H1 (cell line): ENCODE data around the gene PCDHGA7. TPM values are rescaled to one million over a fixed set of nuclear protein-coding genes. Genes with fewer than 3 reads are reported as not detected.

Experiments used
- CTCF ChIA-PET: fragments of 300-600 bp; sonication (Branson Sonifier 250); formaldehyde crosslinking; loops from one replicate; lab custom pipeline; 2021; ENCODE audit not compliant: partially characterized antibody; lab: Charles Lee
- POLR2A ChIA-PET: fragments of 300-600 bp; sonication (Branson Sonifier 250); formaldehyde crosslinking; loops from one replicate; lab custom pipeline; 2021; ENCODE audit warnings: inconsistent platforms; ENCODE audit not compliant: partially characterized antibody; lab: Charles Lee
- DNase-seq, 2 experiments: peaks; one replicate each; pipeline versions ENCODE4 v3.0.0 to v3.0.0-alpha.2; 2010 to 2022; ENCODE audit warnings: low spot score in 2 of 2, low read depth in 1 of 2, mixed read lengths in 1 of 2
- FAIRE-seq: peaks from 2 replicates; lab custom pipeline; 2011; peaks lifted over from hg19 to GRCh38; lab: Jason Lieb, UNC
- H2AFZ ChIP-seq: 2 replicates; pipeline ENCODE4 v1.8.1; 2012; ENCODE audit warnings: low read length, inconsistent platforms
- H2AK5ac ChIP-seq: 2 replicates; pipeline ENCODE4 v1.6.1; 2013; ENCODE audit warnings: low read depth, low read length
- H2BK120ac ChIP-seq: replicated peaks from 2 replicates; pipeline ENCODE3; 2013; ENCODE audit warnings: low read depth, low read length, inconsistent platforms
- H2BK12ac ChIP-seq: 2 replicates; pipeline ENCODE4 v1.6.1; 2013; ENCODE audit warnings: low read depth, low read length
- H2BK15ac ChIP-seq: 2 replicates; pipeline ENCODE4 v1.6.1; 2013; ENCODE audit warnings: low read length
- H2BK20ac ChIP-seq: 2 replicates; pipeline ENCODE4 v1.6.1; 2013; ENCODE audit warnings: low read length
- H2BK5ac ChIP-seq: 2 replicates; pipeline ENCODE4 v1.6.1; 2013; ENCODE audit warnings: low read depth, low read length
- H3K14ac ChIP-seq: 2 replicates; pipeline ENCODE4 v1.6.1; 2013; ENCODE audit warnings: inconsistent platforms; ENCODE audit not compliant: insufficient read length
- H3K18ac ChIP-seq: 2 replicates; pipeline ENCODE4 v1.6.1; 2013; ENCODE audit warnings: low read length; ENCODE audit errors: extremely low read depth
- H3K23ac ChIP-seq: 2 replicates; pipeline ENCODE4 v1.6.1; 2013; ENCODE audit warnings: inconsistent platforms; ENCODE audit not compliant: insufficient read length
- H3K23me2 ChIP-seq: 2 replicates; pipeline ENCODE4 v1.6.1; 2013; ENCODE audit warnings: low read depth, low read length
- H3K27ac ChIP-seq: 2 replicates; pipeline ENCODE4 v1.6.1; 2011; ENCODE audit warnings: low read depth, low read length, inconsistent platforms
- H3K27me3 ChIP-seq, 4 experiments: replicated peaks in 1 of 4; 1 replicate in 1 of 4; 2 replicates in 3 of 4; pipeline versions ENCODE4 v1.6.1 to v1.8.1; 2011 to 2013; ENCODE audit warnings: low read length in 3 of 4, mild to moderate bottlenecking in 3 of 4, inconsistent platforms in 2 of 4, mixed read lengths in 2 of 4, moderate library complexity in 1 of 4; ENCODE audit not compliant: control insufficient read depth in 3 of 4, insufficient read depth in 3 of 4; ENCODE audit errors: extremely low read depth in 1 of 4
- H3K36me3 ChIP-seq, 4 experiments: 2 replicates each; pipeline versions ENCODE4 v1.6.1 to v1.8.1; 2011 to 2013; ENCODE audit warnings: mild to moderate bottlenecking in 4 of 4, low read length in 3 of 4, moderate library complexity in 2 of 4, control low read depth in 1 of 4, inconsistent platforms in 1 of 4; ENCODE audit not compliant: insufficient read depth in 4 of 4, control insufficient read depth in 2 of 4
- H3K4ac ChIP-seq: replicated peaks from 2 replicates; pipeline ENCODE3; 2013; ENCODE audit warnings: low read length, low read depth, mixed read lengths, inconsistent platforms; ENCODE audit not compliant: insufficient read length
- H3K4me1 ChIP-seq, 4 experiments: replicated peaks in 1 of 4; 1 replicate in 1 of 4; 2 replicates in 3 of 4; pipeline versions ENCODE4 v1.6.1 to v1.8.1; 2011 to 2013; ENCODE audit warnings: low read length in 3 of 4, inconsistent platforms in 2 of 4, mixed read lengths in 1 of 4; ENCODE audit not compliant: insufficient read depth in 4 of 4, control insufficient read depth in 3 of 4
- H3K4me2 ChIP-seq, 2 experiments: 2 replicates each; pipeline versions ENCODE4 v1.6.1 to v1.8.1; 2011 to 2013; ENCODE audit warnings: low read depth in 2 of 2, low read length in 2 of 2, control low read depth in 1 of 2, inconsistent platforms in 1 of 2, mild to moderate bottlenecking in 1 of 2; ENCODE audit not compliant: insufficient read depth in 1 of 2
- H3K4me3 ChIP-seq, 4 experiments: fragments of 200-600, 300-600 bp in 1 of 4; sonication (generic), shearing (Covaris generic), sonication (Bioruptor Twin) in 1 of 4; 2 replicates each; pipeline versions ENCODE4 v1.5.1 to v1.8.1; 2011 to 2016; ENCODE audit warnings: low read length in 4 of 4, low read depth in 3 of 4, control low read depth in 2 of 4, inconsistent platforms in 2 of 4, mild to moderate bottlenecking in 2 of 4, mixed read lengths in 1 of 4, moderate library complexity in 1 of 4; ENCODE audit not compliant: insufficient read depth in 2 of 4; ENCODE audit errors: extremely low read depth in 1 of 4
- H3K56ac ChIP-seq: replicated peaks from 2 replicates; pipeline ENCODE3; 2013; ENCODE audit warnings: low read depth, mild to moderate bottlenecking, mixed read lengths, low read length, inconsistent platforms; ENCODE audit not compliant: insufficient read length
- H3K79me1 ChIP-seq: 2 replicates; pipeline ENCODE4 v1.6.1; 2013; ENCODE audit warnings: low read depth, low read length, control low read depth
- H3K79me2 ChIP-seq, 2 experiments: 2 replicates each; pipeline versions ENCODE4 v1.6.1 to v1.8.1; 2012 to 2013; ENCODE audit warnings: low read length in 2 of 2, mild to moderate bottlenecking in 2 of 2, inconsistent platforms in 1 of 2; ENCODE audit not compliant: insufficient read depth in 2 of 2, control insufficient read depth in 1 of 2
- H3K9ac ChIP-seq, 4 experiments: replicated peaks in 1 of 4; 1 replicate in 1 of 4; 2 replicates in 3 of 4; pipeline versions ENCODE4 v1.6.1 to v1.8.1; 2011 to 2013; ENCODE audit warnings: low read depth in 3 of 4, low read length in 3 of 4, control low read depth in 2 of 4, mild to moderate bottlenecking in 2 of 4, moderate library complexity in 2 of 4, inconsistent platforms in 1 of 4; ENCODE audit errors: extremely low read depth in 1 of 4
- H3K9me3 ChIP-seq, 2 experiments: 2 replicates each; pipeline versions ENCODE4 v1.6.1 to v1.8.1; 2012 to 2013; ENCODE audit warnings: mild to moderate bottlenecking in 2 of 2, moderate library complexity in 2 of 2, control low read depth in 1 of 2, inconsistent platforms in 1 of 2, low read depth in 1 of 2, low read length in 1 of 2, mixed read lengths in 1 of 2; ENCODE audit not compliant: insufficient read depth in 2 of 2
- H4K20me1 ChIP-seq, 2 experiments: replicated peaks in 1 of 2; 2 replicates each; pipeline versions ENCODE3 to v1.8.1; 2011 to 2013; ENCODE audit warnings: inconsistent platforms in 2 of 2, low read length in 2 of 2, mild to moderate bottlenecking in 1 of 2; ENCODE audit not compliant: insufficient read depth in 2 of 2, control insufficient read depth in 1 of 2
- H4K5ac ChIP-seq: 2 replicates; pipeline ENCODE4 v1.6.1; 2013; ENCODE audit warnings: low read length, low read depth, mixed read lengths, inconsistent platforms; ENCODE audit not compliant: insufficient read length
- H4K8ac ChIP-seq: 2 replicates; pipeline ENCODE4 v1.8.0; 2013; ENCODE audit warnings: mild to moderate bottlenecking, moderate library complexity, low read length, inconsistent platforms; ENCODE audit not compliant: insufficient read depth; ENCODE audit errors: extremely low read depth
- H4K91ac ChIP-seq: replicated peaks from 2 replicates; pipeline ENCODE3; 2013; ENCODE audit warnings: low read length, mixed read lengths, inconsistent platforms; ENCODE audit not compliant: insufficient read length
- BCL11A ChIP-seq, 2 experiments: IDR thresholded peaks; one replicate each; pipeline ENCODE4 v1.6.1; 2011; ENCODE audit warnings: low read depth in 2 of 2, low read length in 2 of 2, mild to moderate bottlenecking in 2 of 2
- CBX8 ChIP-seq: fragments of 300-800, 300-1000 bp; sonication (generic); IDR thresholded peaks from 2 replicates; pipeline ENCODE4 v1.7.1; 2016; ENCODE audit warnings: low read depth, low read length, borderline replicate concordance
- CREB1 ChIP-seq: IDR thresholded peaks from 2 replicates; pipeline ENCODE4 v1.6.1; 2012; ENCODE audit warnings: inconsistent platforms
- GABPA ChIP-seq: IDR thresholded peaks from 2 replicates; pipeline ENCODE4 v1.6.1; 2011; ENCODE audit warnings: mild to moderate bottlenecking, low read length, moderate library complexity, borderline replicate concordance; ENCODE audit not compliant: insufficient read depth
- KDM5A ChIP-seq: fragments of 200-600 bp; IDR thresholded peaks from 2 replicates; pipeline ENCODE4 v1.7.1; 2012; ENCODE audit warnings: mild to moderate bottlenecking, low read length, inconsistent platforms, mixed read lengths
- PHF8 ChIP-seq: fragments of 200-600 bp; sonication (generic); conservative IDR thresholded peaks from 2 replicates; pipeline ENCODE4 v1.7.1; 2012; ENCODE audit warnings: low read depth, mild to moderate bottlenecking, inconsistent platforms, low read length, moderate library complexity
- RBBP5 ChIP-seq: IDR thresholded peaks from 2 replicates; pipeline ENCODE4 v1.7.1; 2012; ENCODE audit warnings: low read depth, mild to moderate bottlenecking, inconsistent platforms, low read length, moderate library complexity, borderline replicate concordance
- SAP30 ChIP-seq: fragments of 300-600 bp; sonication (generic); IDR thresholded peaks from 2 replicates; pipeline ENCODE4 v1.7.1; 2012; ENCODE audit warnings: low read length, moderate library complexity, mild to moderate bottlenecking, inconsistent platforms; ENCODE audit not compliant: insufficient read depth, insufficient replicate concordance
- SIN3A ChIP-seq, 2 experiments: IDR thresholded peaks in 1 of 2; conservative IDR thresholded peaks in 1 of 2; 2 replicates each; pipeline ENCODE4 v1.6.1; 2011 to 2012; ENCODE audit warnings: low read length in 2 of 2, improper control_type of control experiment in 1 of 2, low read depth in 1 of 2, mild to moderate bottlenecking in 1 of 2
- SIRT6 ChIP-seq: IDR thresholded peaks from one replicate; pipeline ENCODE4 v1.7.1; 2012; ENCODE audit warnings: low read length, inconsistent platforms
- SP2 ChIP-seq: IDR thresholded peaks from 2 replicates; pipeline ENCODE4 v1.6.1; 2012; ENCODE audit warnings: mild to moderate bottlenecking, low read length, inconsistent platforms
- TAF7 ChIP-seq: optimal IDR thresholded peaks from 2 replicates; pipeline ENCODE3; 2011; ENCODE audit warnings: low read depth, mild to moderate bottlenecking, inconsistent platforms, low read length, moderate library complexity, borderline replicate concordance
- USF2 ChIP-seq: IDR thresholded peaks from 2 replicates; pipeline ENCODE4 v1.6.1; 2011; ENCODE audit warnings: low read length, improper control_type of control experiment
- WGBS, 2 experiments: shearing (Covaris generic) in 1 of 2; methylation state at CpG; one replicate each; pipeline versions ENCODE4 v1.1.6 to v1.1.7; 2013 to 2015; ENCODE audit warnings: low lambda C conversion rate in 2 of 2, mixed read lengths in 2 of 2, inconsistent platforms in 1 of 2, low coverage in 1 of 2, missing lambda C conversion rate in 1 of 2; ENCODE audit not compliant: insufficient replicate concordance in 2 of 2, insufficient coverage in 1 of 2, insufficient read length in 1 of 2; ENCODE audit errors: extremely low coverage in 1 of 2, missing lambda C conversion rate in 1 of 2; 5-methylcytosine and 5-hydroxymethylcytosine counted together
- polyA plus RNA-seq, 7 experiments: library from polyadenylated mRNA; depleted of rRNA in 3 of 7; stranded (reverse) in 5 of 7; unstranded in 2 of 7; fragments of >200 nt in 5 of 7; fragments of 200-250 nt in 2 of 7; gene quantifications; 1 replicate in 5 of 7; 2 replicates in 1 of 7; 4 replicates in 1 of 7; pipeline versions ENCODE4 v1.2.1 to v1.2.3, GENCODE V29; 2011 to 2013; ENCODE audit warnings: missing spikeins in 2 of 7, mixed read lengths in 2 of 7
- total RNA-seq: library from RNA; stranded (reverse); fragmentation: NEBNext Ultra II Directional; extraction: Animal tissue kit (Norgen Biotek cat#: 25700); gene quantifications from 2 replicates; pipeline ENCODE4 v1.2.1, GENCODE V29; 2021

The PCDHGA7 gene
- total and polyA plus RNA-seq, 2 of the 8 experiments (the other 6 are each of a cell fraction or from before 2014, with no cell fraction given): 0.39 to 1.1 TPM

- Histone ChIP-seq H3K56ac (no peak overlapping the region), H3K23me2 (no peaks in the 10 kb centered on the region), H3K27me3 (no peaks in the 10 kb centered on the region), H3K9ac (no peak overlapping the region), H3K79me2 (no peaks in the 10 kb centered on the region), H4K5ac (no peak overlapping the region), H3K9me3 (peaks cover 34 to 44% of the 10 kb centered on the region in 2 experiments), H3K27ac (no peak overlapping the region), H2AK5ac (no peak overlapping the region), H3K79me1 (peaks cover 2% of the 10 kb centered on the region; the same call in 1 of the 2 replicates), H4K91ac (no peak overlapping the region), H2BK12ac (no peak overlapping the region), H3K14ac (no peak overlapping the region), H3K4ac (no peak overlapping the region), H4K20me1 (no peaks in the 10 kb centered on the region), H2BK120ac (no peak overlapping the region), H3K18ac (no peak overlapping the region), H3K4me1 (no peaks in the 10 kb centered on the region), H3K4me2 (no peak overlapping the region), H2BK5ac (no peak overlapping the region), H3K36me3 (peaks cover 0 to 14% (median under 1%) of the 10 kb centered on the region in 4 experiments; a peak in 3 of 8 replicates), H3K23ac (no peak overlapping the region), H4K8ac (no peak overlapping the region), H2AFZ (no peak overlapping the region), H2BK20ac (no peak overlapping the region), H3K4me3 (no peak overlapping the region), H2BK15ac (no peak overlapping the region)
- DNase-seq (no peak), FAIRE-seq (no peak)
- POLR2A ChIA-PET: interaction anchor here (1.4 kb wide), 1 partner anchor 82 kb away, joined by 4 read pairs; no protein-coding TSS in a partner anchor
- CTCF ChIA-PET: interaction anchor here (1.1 to 7.0 kb wide), 22 partner anchors 8 to 208 kb away, joined by 3 to 67 read pairs (median 6); partner anchors contain the start of genes PCDHB14, PCDHB15, PCDHGA10 and PCDHGA11
- TF ChIP-seq RBBP5 (no peak), USF2 (no peak), SP2 (no peak), GABPA (no peak), SIN3A (conservative IDR thresholded peaks at IDR 0.05 in 1 of 2, IDR thresholded peaks at IDR 0.05 in 1 of 2; ENCODE audit: low read depth in 1 of 2, low read length in 2 of 2) (no peak), CBX8 (no peak), KDM5A (no peak), CREB1 (no peak), TAF7 (no peak), PHF8 (no peak), SAP30 (no peak), BCL11A (IDR thresholded peaks at IDR 0.05; ENCODE audit: low read depth in 2 of 2, low read length in 2 of 2) (no peak), SIRT6 (no peak)
- WGBS, 2 experiments: 97% methylated on average over 37 of the region's 37 CpGs; no CpG with 5 or more reads in 1 of the 2 experiments
Observed at GRCh38 chr5:141431286-141431685, 48.7 kb downstream of the PCDHGA7 start.
